Astrocyte of the spinal cord (primary cell): ENCODE data around the gene ZNF844.
"Not testable (repeated sequence)": the region's sequence is repeated elsewhere in the genome, so short reads cannot be mapped to it uniquely, and the experiment has no call there.

Experiments used
- DNase-seq: peaks from one replicate; pipeline ENCODE4 v3.0.0; 2011; ENCODE audit warnings: low read depth, low spot score
- H3K4me3 ChIP-seq: 2 replicates; pipeline ENCODE4 v1.5.1; 2011; ENCODE audit warnings: low read depth, mild to moderate bottlenecking, low read length, moderate library complexity
- in situ Hi-C: cut with HindIII; loops from 2 replicates; pipeline ENCODE4 v1.10.0; 2017; ENCODE audit warnings: low sequenced_read_pairs
- TF ChIP-seq, protein P1 (sequence below): IDR thresholded peaks from 2 replicates; pipeline ENCODE4 v1.5.1; 2012; ENCODE audit warnings: low read depth, mild to moderate bottlenecking, low read length, inconsistent platforms

ZNF844 gene

GRCh38 chr19:12092956-12093355, 28.4 kb downstream of the ZNF844 start:
- no peak for DNase-seq
- H3K4me3 ChIP-seq = peak overlapping the region; percentile 56
- in situ Hi-C loops = no loop called here
- TF ChIP-seq, protein P1, sequence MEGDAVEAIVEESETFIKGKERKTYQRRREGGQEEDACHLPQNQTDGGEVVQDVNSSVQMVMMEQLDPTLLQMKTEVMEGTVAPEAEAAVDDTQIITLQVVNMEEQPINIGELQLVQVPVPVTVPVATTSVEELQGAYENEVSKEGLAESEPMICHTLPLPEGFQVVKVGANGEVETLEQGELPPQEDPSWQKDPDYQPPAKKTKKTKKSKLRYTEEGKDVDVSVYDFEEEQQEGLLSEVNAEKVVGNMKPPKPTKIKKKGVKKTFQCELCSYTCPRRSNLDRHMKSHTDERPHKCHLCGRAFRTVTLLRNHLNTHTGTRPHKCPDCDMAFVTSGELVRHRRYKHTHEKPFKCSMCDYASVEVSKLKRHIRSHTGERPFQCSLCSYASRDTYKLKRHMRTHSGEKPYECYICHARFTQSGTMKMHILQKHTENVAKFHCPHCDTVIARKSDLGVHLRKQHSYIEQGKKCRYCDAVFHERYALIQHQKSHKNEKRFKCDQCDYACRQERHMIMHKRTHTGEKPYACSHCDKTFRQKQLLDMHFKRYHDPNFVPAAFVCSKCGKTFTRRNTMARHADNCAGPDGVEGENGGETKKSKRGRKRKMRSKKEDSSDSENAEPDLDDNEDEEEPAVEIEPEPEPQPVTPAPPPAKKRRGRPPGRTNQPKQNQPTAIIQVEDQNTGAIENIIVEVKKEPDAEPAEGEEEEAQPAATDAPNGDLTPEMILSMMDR = no peak

DNA sequence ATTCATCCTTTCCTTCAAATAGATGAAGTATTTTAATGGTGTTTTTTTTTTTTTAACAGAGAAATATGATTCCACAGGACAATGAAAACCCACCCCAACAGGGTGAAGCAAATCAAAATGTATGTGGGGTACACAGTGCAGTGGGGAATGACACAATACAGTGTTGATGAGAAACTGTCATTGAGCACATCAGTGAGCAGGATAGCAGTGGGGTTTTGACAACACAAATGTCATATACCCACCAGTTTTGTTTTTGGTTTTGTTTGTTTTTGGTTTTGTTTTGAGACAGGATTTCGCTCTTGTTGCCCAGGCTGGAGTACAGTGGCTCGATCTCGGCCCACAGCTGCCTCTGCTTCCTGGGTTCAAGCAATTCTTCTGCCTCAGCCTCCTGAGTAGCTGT, 29.2 kb downstream of the ZNF844 start:
- no peak for DNase-seq
- no peak overlapping the region for H3K4me3 ChIP-seq
- in situ Hi-C loops = no loop called here
- TF ChIP-seq, protein P1 = no peak

DNA sequence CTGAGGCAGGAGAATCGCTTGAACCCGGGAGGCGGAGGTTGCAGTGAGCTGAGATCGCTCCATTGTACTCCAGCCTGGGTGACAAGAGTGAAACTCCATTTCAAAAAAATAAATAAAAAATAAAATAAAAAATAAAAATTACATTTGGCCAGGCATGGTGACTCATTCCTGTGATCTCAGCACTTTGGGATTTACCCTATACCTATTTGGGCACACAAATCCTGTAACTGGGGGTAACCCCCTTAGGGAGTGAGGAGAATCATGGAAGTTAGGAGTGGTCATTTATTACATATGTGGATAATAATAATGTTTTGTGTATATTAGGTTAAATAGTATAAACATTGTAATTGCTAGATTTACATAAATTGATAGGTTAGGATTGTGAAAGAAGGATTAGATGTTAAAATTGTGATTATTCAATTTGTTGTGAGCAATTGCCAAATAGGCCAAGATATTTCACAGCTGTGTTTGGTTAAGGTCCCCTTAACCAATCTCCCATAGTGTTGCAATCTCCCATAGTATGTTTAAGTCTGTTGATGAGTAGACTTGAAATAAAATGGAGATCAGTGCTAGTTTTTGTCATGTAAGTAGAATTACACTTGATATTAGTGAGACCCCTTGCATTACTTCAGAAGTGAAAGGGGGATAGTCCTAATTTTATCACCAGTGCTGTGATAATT, 30.7 kb downstream of the ZNF844 start:
- TF ChIP-seq, protein P1 = no peak
- no peak for DNase-seq
- in situ Hi-C loops = no loop called here
- H3K4me3 ChIP-seq = no peak overlapping the region

DNA sequence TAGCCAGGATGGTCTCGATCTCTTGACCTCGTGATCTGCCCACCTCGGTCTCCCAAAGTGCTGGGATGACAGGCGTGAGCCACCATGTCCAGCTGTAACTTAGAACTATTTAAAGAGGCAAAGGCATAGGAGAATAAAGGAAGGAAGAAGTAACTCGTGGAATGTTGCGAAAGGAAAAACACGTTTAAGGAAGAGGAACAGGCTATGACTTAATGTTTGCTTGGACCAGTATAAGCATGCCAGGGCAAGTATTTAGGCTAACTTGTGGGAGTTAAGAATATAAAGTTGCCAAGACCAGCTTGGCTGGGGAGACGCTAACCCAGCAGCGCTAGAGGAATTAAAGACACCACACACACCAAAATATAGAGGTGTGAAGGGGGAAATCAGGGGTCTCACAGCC, 33.5 kb downstream of the ZNF844 start:
- in situ Hi-C loops = no loop called here
- TF ChIP-seq, protein P1 = no peak
- no peak overlapping the region for H3K4me3 ChIP-seq
- DNase-seq = no peak

DNA sequence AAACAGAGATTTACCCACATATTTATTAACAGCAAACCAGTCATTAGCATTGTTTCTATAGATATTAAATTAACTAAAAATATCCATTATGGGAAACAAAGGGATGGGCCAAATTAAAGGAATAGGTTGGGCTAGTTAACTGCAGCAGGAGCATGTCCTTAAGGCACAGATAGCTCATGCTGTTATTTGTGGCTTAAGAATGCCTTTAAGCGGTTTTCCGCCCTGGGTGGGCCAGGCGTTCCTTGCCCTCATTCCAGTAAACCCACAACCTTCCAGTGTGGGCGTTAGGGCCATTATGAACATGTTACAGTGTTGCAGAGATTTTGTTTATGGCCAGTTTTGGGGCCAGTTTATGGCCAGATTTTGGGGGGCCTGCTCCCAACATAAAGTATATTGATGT, 39.4 kb downstream of the ZNF844 start:
- DNase-seq, in situ Hi-C loops, H3K4me3 ChIP-seq: not testable (repeated sequence)

GRCh38 chr19:12111176-12111575, 46.6 kb downstream of the ZNF844 start:
- no peak overlapping the region for H3K4me3 ChIP-seq
- TF ChIP-seq, protein P1 = no peak
- in situ Hi-C loops = no loop called here
- no peak for DNase-seq

- DNase-seq = no peak
- no peak overlapping the region for H3K4me3 ChIP-seq
- TF ChIP-seq, protein P1 = no peak
- in situ Hi-C loops = no loop called here
These were observed 47.6 kb downstream of the ZNF844 start for GRCh38 chr19:12111943-12112637.
